ENCODE data around the gene NCAM1.

NCAM1 gene

GRCh38 chr11:113260541-113260940, 299.3 kb downstream of the NCAM1 start:
- no peak for DNase-seq

GRCh38 chr11:113261709-113262475, 300.7 kb downstream of the NCAM1 start:
- DNase-seq: no peak

- no peak for DNase-seq
Observed at GRCh38 chr11:113262594-113262993, 301.4 kb downstream of the NCAM1 start.

DNA sequence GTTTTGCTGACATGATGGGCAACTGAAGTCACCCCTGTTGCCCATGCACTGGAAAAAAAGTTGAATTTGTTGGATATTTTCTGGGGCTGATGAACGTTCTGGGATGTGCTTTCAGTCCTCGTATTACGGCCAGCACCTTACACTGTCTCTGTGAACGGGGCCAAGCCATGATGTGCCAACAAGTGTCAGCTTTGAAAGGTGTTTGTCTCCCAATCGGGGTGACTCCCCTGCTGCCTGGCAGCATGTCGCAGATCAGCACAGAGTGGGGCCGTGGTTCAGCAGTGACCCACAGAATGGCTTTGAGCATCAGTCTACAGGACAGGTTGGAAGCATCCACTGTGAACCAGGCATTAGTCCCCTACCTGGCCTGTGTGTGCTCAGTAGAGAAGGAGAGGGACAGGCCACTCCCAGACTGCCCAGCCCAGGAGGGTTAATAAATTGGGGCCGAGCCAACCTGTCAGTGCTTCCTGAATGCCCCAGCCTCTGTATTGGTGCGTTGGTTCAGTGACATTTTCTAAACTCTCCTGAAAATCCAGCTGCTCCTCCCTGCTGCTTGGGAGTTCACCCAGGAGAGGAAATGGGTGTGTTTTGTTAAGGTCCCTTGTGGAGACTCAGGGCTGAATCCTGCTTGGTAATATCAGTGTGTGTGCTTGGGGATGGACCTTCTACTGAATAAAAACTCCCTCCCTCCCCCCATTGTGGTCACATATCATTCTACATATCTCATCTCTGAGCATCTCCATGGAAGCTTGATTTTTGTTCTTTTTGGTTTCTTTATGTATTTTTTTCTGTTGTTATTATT, 302.4 kb downstream of the NCAM1 start:
- DNase-seq: no peak

GRCh38 chr11:113265362-113265761, 304.1 kb downstream of the NCAM1 start:
- DNase-seq: no peak

- DNase-seq: no peak
Observed at GRCh38 chr11:113267493-113267892, 306.3 kb downstream of the NCAM1 start.

DNA sequence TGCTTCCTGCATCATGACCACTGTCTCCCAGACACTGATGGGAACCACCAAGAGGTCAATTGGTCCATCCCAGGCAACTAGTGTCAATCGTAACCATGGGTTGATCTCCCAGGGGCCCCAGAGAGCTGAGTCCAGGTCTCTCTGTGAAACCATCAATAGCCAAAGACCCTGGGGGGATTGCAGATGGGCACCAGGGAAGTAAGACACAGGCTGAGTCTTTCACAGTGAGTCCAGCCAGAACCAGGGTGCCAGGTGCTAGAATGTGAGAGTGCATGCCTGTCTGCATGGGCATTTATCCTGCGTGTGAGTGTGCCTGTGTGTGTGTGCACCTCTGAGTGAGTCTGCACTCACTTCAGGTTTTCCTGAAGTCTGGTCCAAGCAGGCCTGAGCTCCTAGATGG, 307.9 kb downstream of the NCAM1 start:
- DNase-seq: no peak

GRCh38 chr11:113269636-113270035, 308.4 kb downstream of the NCAM1 start:
- no peak for DNase-seq

GRCh38 chr11:113270080-113270479, 308.9 kb downstream of the NCAM1 start:
- DNase-seq: no peak

- no peak for DNase-seq
Observed at GRCh38 chr11:113271551-113272245, 310.5 kb downstream of the NCAM1 start.

DNA sequence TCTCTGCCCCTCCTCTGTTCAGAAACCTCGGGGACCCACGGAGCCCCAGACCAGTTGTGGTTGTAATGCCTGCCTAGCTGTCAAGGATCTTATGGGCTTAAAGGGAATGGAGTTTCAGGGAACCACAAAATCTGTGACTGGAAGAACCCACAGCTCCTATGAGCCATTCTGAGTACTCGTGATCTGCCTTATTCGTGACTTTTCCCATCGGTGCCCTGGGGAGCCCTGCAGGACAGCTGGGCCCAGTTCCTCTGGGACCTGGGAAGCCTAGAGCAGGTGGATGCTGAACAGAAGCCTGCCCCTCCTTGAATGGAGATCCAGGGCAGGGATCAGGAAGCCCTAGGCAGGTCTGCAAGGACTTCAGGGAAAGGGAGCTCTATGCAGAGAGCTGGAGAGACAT, 311.1 kb downstream of the NCAM1 start:
- no peak for DNase-seq

DNA sequence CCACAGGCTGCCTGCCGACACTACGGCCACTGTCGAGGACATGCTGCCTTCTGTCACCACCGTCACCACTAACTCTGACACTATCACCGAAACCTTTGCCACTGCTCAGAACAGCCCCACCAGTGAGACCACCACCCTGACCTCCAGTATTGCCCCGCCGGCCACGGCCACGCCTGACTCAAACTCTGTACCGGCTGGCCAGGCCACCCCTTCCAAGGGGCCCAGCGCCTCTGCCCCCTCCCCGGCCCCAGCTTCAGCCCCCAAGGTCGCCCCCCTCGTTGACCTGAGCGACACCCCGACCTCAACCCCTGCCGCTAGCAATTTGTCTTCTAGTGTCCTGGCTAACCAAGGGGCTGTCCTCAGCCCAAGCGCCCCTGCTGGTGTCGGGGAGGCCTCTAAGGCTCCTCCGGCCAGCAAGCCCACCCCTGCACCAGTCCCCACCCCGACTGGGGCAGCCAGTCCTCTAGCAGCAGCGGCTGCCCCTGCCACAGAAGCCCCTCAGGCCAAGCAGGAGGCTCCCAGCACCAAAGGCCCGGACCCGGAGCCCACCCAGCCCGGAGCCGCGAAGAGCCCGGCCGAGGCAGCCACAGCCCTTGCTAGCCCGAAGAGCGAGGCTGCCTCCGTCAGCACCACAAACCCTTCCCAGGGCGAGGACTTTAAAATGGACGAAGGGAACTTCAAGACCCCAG, 311.9 kb downstream of the NCAM1 start:
- DNase-seq: no peak

- no peak for DNase-seq
Observed at GRCh38 chr11:113273720-113274119, 312.5 kb downstream of the NCAM1 start.

DNA sequence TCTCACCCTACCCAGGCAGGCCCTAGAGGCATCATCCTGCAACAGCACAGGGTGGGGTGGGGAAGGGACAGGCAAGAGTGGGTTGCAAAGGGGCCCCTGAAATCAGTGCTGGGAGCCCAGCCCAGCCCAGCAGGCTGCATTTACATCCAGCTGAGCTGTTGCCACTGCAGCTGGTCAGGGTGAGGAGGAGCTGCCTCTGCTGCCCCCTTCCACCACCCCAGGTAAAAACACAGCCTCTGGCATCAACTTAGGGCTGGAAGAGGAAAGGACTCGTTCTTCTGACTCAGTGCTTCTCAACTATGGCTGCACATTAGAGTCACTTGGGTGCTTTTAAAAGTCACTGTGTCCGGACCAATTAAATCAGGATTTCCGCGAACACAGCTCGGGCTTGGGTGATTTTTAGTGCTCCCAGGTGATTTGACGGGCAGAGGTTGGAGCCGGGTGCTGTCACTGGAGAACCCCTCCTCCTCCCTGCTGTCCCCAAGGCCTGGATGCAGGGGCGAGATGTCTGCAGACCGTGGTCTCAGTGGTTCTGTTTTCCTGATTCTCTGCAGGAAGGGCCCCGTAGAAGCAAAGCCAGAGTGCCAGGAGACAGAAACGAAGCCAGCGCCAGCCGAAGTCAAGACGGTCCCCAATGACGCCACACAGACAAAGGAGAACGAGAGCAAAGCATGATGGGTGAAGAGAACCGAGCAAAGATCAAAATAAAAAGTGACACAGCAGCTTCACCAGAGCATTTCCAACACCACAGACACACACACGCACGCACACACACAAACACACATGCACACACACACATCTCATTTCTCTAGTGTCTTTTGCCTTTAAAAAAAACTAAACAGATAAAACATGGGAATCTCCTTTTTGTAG, 313.7 kb downstream of the NCAM1 start:
- no peak for DNase-seq

GRCh38 chr11:113275602-113276001, 314.4 kb downstream of the NCAM1 start:
- DNase-seq: no peak

- DNase-seq: no peak
Observed at GRCh38 chr11:113276466-113276865, 315.2 kb downstream of the NCAM1 start.

DNA sequence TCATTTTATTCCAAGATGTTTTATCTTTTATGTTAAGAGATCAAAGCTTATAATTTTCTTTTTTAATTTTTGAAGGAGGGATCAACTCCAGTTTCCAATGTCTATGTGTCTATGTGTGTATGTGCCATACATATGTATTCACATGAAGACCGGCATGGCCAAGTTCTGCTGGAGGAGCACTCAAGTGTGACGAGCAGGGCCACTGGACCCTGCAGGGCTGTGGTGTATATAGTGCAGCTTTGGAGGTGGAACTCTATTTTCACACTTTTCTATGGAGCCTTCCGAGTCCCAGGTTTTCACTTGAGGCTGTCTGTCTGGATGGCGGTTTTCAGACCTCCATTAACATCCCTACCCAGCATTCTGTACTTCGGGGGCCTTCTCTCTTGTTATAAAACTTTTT, 316.7 kb downstream of the NCAM1 start:
- DNase-seq: no peak

DNA sequence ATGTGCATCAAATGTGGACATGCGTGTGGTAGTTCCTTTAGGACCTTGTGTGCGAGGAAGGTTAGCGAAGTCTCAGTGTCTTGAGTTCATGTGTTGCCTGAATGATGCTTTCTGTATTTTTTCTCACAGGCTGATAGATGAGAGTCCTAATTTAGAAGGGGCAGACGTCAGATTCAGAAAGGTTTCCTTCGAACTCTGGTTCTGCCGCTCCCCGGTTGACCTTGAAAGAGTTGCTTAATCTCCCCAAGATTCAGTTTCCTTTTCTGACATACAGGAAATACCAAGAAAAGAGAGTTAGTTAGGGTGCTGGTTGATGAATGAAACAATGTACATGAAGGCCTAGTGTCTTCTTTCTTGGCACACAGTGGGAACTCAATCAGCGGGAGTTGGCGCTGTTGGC, 317.3 kb downstream of the NCAM1 start:
- DNase-seq: no peak

DNA sequence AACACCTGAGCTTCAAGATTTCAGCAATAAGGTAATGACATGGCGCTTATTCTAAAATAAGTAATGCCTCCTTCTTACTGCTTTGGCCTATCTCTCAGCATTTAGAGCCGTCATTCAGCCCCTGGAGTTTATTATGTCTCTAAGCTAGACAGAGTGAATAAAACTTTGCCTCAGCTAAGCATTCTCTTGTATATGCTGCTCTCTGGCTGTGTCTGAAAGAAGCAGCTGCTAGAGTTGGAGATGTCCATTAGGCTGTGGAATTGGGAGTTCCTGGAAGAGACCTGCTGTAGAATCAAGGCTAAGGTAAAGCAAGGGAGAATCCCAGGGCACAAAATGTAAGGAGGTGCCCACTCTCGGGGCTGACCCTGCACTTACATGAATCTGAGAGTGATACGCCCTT, 317.7 kb downstream of the NCAM1 start:
- no peak for DNase-seq

DNA sequence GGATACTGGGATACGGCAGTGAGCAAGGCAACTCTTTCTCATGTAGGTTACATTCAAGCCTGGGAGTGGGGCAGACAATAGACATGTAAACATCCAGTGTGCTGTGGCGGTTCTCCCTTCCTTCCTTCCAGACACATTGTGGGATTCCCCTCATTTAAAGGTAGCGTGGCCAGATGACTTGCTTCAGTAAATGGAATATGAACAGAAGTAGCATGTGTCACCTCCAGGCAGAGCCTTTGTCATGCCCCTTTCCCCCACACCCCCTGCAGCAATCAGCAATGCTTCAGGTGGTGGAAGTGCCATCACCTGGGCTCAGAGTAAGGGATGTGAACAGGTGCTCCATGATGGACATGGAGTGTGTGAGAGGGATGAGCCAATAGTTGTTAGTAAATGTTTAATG, 318.4 kb downstream of the NCAM1 start:
- no peak for DNase-seq

DNA sequence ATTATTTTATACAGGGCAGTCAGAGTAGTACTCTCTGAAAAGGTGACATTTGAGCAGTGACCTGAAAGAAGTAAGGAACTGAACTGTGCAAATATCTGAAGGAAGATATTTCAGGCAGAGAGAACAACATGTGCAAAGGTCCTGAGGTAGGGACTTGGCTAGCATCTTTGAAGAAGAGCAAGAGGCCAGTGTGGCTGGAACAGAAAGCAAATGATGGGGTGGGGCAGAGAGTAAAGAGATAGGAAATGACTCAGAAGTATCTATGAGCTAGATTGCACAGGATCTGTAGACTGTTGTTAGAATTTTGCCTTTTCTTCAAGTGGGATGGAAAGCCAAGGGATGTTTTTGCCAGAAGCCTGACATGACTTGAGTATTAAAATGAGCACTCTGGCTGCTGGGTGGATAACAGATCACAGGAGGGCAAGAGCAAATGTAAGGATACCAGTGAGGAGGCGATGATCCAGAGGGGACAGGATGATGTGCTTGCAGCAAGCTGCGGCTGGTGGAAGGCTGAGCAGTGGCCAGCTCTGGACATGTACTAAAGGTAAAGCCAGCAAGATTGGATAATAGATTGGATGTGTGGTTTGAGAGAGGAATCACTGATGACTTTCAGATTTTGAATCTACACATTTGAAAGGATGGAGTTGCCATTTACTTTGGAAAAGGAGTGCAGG, 320.0 kb downstream of the NCAM1 start:
- DNase-seq: no peak

Data from GF-D8 (cell line).